ENCODE measurements around the gene UBASH3A.

DNA sequence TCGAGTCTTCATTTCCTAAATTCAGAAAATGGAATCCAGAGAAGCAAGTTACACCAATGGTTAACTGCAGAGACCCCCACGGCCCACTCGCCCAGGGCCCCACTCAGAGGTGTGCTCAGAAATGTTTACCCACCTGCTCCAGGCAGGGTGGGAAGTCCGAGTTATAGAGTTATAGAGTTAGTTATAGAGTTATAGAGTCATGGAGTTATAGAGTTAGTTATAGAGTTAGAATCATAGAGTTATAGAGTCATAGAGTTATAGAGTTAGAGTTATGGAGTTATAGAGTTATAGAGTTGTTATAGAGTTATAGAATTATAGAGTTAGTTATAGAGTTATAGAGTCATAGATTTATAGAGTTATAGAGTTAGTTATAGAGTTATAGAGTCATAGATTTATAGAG lies 31.7 kb downstream of the UBASH3A start:
- TF ChIP-seq POLR2AphosphoS5 (IDR thresholded peaks at IDR 0.05; ENCODE audit: borderline replicate concordance, low read depth, low read length) (no peak), EZH2 (IDR thresholded peaks at IDR 0.05) (no peak), FOXP2 (optimal IDR thresholded peaks at IDR 0.05; ENCODE audit: control extremely low read depth, extremely low read length, insufficient read depth) (no peak)
